Dendritic cell treated with granulocyte-macrophage colony-stimulating factor and Interleukin-4, amounts not matched to agents 40 ng/mL and 50 ng/mL, for 4 days (primary cell): Measurements from ENCODE around the gene RNF214.

Experiments used
- H3K27ac Mint-ChIP-seq: one replicate; pipeline ENCODE4 v1.8.0; 2022; ENCODE audit warnings: mild to moderate bottlenecking, mixed read lengths
- H3K27me3 Mint-ChIP-seq: one replicate; pipeline ENCODE4 v1.8.0; 2022; ENCODE audit warnings: mild to moderate bottlenecking, mixed read lengths
- H3K36me3 Mint-ChIP-seq: one replicate; pipeline ENCODE4 v1.8.0; 2022; ENCODE audit warnings: low read depth, mixed read lengths
- H3K4me1 Mint-ChIP-seq: one replicate; pipeline ENCODE4 v1.8.0; 2022; ENCODE audit warnings: low read depth, mixed read lengths
- H3K4me3 Mint-ChIP-seq: one replicate; pipeline ENCODE4 v1.8.0; 2022; ENCODE audit warnings: mild to moderate bottlenecking, moderate library complexity, mixed read lengths
- H3K9me3 Mint-ChIP-seq: one replicate; pipeline ENCODE4 v1.8.0; 2022; ENCODE audit warnings: mixed read lengths
- intact Hi-C: fragments of 100-400 bp; cut with micrococcal nuclease; formaldehyde crosslinking; loops from one replicate; pipeline ENCODE4 v1.15.0; 2022

Gene RNF214

GRCh38 chr11:117192401-117192875 is 40.0 kb upstream of the RNF214 start:
- no peak overlapping the region for H3K4me3 Mint-ChIP-seq
- H3K9me3 Mint-ChIP-seq = no peaks in the 10 kb centered on the region
- peaks cover 70% of the 10 kb centered on the region for H3K4me1 Mint-ChIP-seq
- H3K36me3 Mint-ChIP-seq = peaks cover 100% of the 10 kb centered on the region
- intact Hi-C loops = no loop called here
- H3K27ac Mint-ChIP-seq = peak overlapping the region; percentile 20
- H3K27me3 Mint-ChIP-seq = no peaks in the 10 kb centered on the region

DNA sequence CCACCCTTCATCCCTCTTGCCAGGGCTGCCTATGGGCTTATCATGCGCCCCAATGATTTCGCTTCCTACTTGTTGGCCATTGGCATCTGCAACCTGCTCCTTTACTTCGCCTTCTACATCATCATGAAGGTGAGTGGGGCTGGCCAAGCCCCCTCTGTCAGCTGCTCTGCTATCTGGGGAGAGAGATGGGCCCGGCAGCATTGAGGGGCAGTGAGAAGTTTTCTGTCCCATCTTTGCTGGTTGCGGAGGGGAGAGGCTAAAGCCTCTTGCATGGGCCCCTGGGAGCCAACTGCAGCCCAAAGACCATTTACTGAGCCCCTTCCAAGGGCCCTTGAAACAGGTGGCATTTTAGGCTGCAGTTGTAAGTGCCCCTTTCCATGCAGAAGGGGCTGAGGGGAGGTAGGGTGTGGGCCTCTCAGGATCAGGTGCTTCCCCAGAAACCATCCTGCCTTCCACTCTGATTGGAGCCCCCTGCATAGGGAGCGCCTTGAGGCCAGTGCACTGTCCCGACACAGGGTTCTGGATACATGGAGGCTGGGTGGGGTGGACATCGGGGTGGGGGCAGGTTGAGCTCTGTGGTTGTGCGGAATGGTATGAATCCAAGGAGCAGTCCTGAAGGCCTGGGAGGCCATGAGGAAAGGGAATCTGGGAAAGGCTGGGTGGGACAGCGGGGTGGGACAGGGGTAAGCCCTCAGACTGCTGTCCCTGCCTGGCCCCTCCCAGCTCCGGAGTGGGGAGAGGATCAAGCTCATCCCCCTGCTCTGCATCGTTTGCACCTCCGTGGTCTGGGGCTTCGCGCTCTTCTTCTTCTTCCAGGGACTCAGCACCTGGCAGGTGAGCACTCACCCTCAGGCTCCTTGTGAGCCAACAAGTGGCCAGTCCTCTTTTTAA is 39.1 kb upstream of the RNF214 start:
- intact Hi-C loops = no loop called here
- Mint-ChIP-seq H3K27ac (peak overlapping the region; percentile 20), H3K27me3 (no peaks in the 10 kb centered on the region), H3K4me1 (peaks cover 68% of the 10 kb centered on the region), H3K4me3 (no peak overlapping the region), H3K36me3 (peaks cover 100% of the 10 kb centered on the region), H3K9me3 (no peaks in the 10 kb centered on the region)

DNA sequence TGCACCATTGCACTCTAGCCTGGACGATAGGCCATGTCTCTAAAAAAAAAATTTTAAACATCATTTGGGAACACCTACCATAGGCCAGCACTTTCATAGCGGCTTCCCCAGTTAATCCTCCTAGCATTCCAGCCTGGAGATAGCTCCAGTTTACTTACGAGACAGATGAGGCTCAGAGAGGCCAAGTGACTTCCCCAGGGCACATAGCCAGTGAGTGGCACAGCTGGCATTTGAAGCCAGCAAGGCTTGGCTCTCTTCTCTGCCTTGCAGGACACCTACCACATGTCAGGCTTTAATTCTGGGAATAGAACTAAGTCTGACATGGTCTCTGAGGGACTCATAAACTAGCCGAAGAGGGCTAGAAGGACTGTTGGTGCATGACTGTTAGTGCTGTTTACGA is 38.2 kb upstream of the RNF214 start:
- Mint-ChIP-seq H3K9me3 (no peaks in the 10 kb centered on the region), H3K27ac (no peak overlapping the region), H3K4me1 (peaks cover 62% of the 10 kb centered on the region), H3K27me3 (no peaks in the 10 kb centered on the region), H3K4me3 (no peak overlapping the region), H3K36me3 (peaks cover 96% of the 10 kb centered on the region)
- intact Hi-C loops = no loop called here

- intact Hi-C loops = no loop called here
These were observed 37.2 kb upstream of the RNF214 start for GRCh38 chr11:117195258-117195657.

DNA sequence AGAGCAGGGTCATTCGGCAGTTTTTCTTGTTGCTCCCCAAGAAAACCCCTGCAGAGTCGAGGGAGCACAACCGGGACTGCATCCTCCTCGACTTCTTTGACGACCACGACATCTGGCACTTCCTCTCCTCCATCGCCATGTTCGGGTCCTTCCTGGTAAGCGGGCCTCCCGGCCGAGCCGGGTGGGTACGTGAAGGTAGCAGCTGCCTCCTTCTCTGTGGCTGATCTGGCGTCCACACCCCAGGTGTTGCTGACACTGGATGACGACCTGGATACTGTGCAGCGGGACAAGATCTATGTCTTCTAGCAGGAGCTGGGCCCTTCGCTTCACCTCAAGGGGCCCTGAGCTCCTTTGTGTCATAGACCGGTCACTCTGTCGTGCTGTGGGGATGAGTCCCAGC is 36.7 kb upstream of the RNF214 start:
- H3K9me3 Mint-ChIP-seq = no peaks in the 10 kb centered on the region
- H3K36me3 Mint-ChIP-seq = peaks cover 92% of the 10 kb centered on the region
- H3K4me1 Mint-ChIP-seq = peaks cover 51% of the 10 kb centered on the region
- no peak overlapping the region for H3K4me3 Mint-ChIP-seq
- intact Hi-C loops = no loop called here
- H3K27me3 Mint-ChIP-seq = no peaks in the 10 kb centered on the region
- peak overlapping the region; percentile 6 for H3K27ac Mint-ChIP-seq

More at GRCh38 chr11:117195258-117195657, 37.2 kb upstream of the RNF214 start:
- peaks cover 52% of the 10 kb centered on the region for H3K4me1 Mint-ChIP-seq
- H3K27ac Mint-ChIP-seq = peak overlapping the region; percentile 6
- no peaks in the 10 kb centered on the region for H3K9me3 Mint-ChIP-seq
- peaks cover 92% of the 10 kb centered on the region for H3K36me3 Mint-ChIP-seq
- H3K4me3 Mint-ChIP-seq = no peak overlapping the region
- no peaks in the 10 kb centered on the region for H3K27me3 Mint-ChIP-seq

DNA sequence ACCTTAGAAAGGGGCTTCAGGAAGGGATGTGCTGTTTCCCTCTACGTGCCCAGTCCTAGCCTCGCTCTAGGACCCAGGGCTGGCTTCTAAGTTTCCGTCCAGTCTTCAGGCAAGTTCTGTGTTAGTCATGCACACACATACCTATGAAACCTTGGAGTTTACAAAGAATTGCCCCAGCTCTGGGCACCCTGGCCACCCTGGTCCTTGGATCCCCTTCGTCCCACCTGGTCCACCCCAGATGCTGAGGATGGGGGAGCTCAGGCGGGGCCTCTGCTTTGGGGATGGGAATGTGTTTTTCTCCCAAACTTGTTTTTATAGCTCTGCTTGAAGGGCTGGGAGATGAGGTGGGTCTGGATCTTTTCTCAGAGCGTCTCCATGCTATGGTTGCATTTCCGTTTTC is 35.5 kb upstream of the RNF214 start:
- peaks cover 55% of the 10 kb centered on the region for H3K4me1 Mint-ChIP-seq
- intact Hi-C loops = no loop called here
- H3K36me3 Mint-ChIP-seq = peaks cover 82% of the 10 kb centered on the region
- H3K4me3 Mint-ChIP-seq = no peak overlapping the region
- H3K27ac Mint-ChIP-seq = no peak overlapping the region
- H3K9me3 Mint-ChIP-seq = no peaks in the 10 kb centered on the region
- no peaks in the 10 kb centered on the region for H3K27me3 Mint-ChIP-seq

GRCh38 chr11:117197516-117198456 is 34.7 kb upstream of the RNF214 start:
- intact Hi-C loops = no loop called here
- H3K27me3 Mint-ChIP-seq = no peaks in the 10 kb centered on the region
- H3K4me3 Mint-ChIP-seq = no peak overlapping the region
- peak overlapping the region; percentile 17 for H3K27ac Mint-ChIP-seq
- peaks cover 47% of the 10 kb centered on the region for H3K4me1 Mint-ChIP-seq
- no peaks in the 10 kb centered on the region for H3K9me3 Mint-ChIP-seq
- peaks cover 77% of the 10 kb centered on the region for H3K36me3 Mint-ChIP-seq

- H3K27me3 Mint-ChIP-seq = no peaks in the 10 kb centered on the region
- no peak overlapping the region for H3K4me3 Mint-ChIP-seq
- H3K9me3 Mint-ChIP-seq = no peaks in the 10 kb centered on the region
- peaks cover 41% of the 10 kb centered on the region for H3K4me1 Mint-ChIP-seq
- peaks cover 77% of the 10 kb centered on the region for H3K36me3 Mint-ChIP-seq
- intact Hi-C loops = no loop called here
- peak overlapping the region; percentile 17 for H3K27ac Mint-ChIP-seq
These were observed 33.9 kb upstream of the RNF214 start for GRCh38 chr11:117198613-117199012.

GRCh38 chr11:117199053-117199915 is 33.2 kb upstream of the RNF214 start, which contains the start of gene TAGLN:
Gene TAGLN (plus strand): TSS chr11:117199370. CDS start chr11:117203014, 3,644 bp downstream.
- peak within 1 kb of the TSS; percentile 17 for H3K27ac Mint-ChIP-seq

DNA sequence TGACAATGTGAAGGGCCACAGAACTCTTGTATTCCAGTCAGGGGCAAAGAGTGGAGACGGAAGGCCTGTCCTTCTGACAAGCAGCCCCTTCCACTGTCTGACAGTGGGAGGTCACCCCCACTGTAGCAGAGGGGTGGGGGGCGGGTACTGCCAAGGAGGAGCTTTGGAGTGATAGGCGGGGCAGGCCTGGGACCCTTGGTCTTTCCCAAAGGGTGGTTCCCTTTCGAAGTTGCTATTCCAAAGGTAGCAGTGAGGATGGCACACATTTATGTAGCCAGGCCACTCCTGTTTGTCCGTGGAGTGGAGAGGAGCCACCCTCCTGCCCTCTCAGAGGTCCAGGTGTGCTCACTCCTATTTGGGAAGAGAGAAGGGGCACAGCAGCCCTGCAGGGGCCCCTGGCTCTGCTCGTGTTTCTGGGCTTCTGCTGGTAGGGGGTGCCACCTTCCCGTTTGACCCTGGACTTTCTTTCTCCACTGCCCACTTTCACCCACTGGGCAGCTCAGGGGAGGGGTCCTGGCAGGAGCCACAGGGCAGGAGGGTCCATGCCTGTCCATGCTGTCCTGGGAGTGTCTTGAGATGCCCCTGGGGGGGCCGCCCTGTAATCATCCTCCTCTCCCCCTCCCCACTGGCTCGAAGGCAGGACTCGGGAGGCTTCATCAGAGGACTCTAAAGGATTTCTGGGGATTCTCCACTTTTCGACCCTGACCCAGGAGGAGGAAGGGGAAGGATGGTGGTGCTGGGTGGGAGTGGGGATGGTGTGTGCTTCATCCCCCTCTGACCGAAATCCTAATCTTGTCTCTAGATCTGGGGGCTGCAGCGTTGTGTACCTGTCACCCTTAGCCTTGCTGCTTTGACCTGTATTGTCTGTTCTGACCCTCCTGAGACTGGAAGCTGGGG is 32.3 kb upstream of the RNF214 start:
- Mint-ChIP-seq H3K36me3 (peaks cover 77% of the 10 kb centered on the region), H3K27me3 (no peaks in the 10 kb centered on the region), H3K27ac (peak overlapping the region; percentile 37), H3K4me1 (peaks cover 32% of the 10 kb centered on the region), H3K9me3 (no peaks in the 10 kb centered on the region), H3K4me3 (no peak overlapping the region)
- intact Hi-C loops = no loop called here

More at GRCh38 chr11:117199053-117199915, 33.2 kb upstream of the RNF214 start, which contains the start of gene TAGLN:
- H3K4me3 Mint-ChIP-seq = no peak within 1 kb of the TSS
- H3K36me3 Mint-ChIP-seq = peaks cover 77% of the 10 kb centered on the region
- H3K9me3 Mint-ChIP-seq = no peaks in the 10 kb centered on the region
- intact Hi-C loops = no loop called here
- peaks cover 40% of the 10 kb centered on the region for H3K4me1 Mint-ChIP-seq
- no peaks in the 10 kb centered on the region for H3K27me3 Mint-ChIP-seq

GRCh38 chr11:117200813-117201657 is 31.4 kb upstream of the RNF214 start:
- H3K4me1 Mint-ChIP-seq = peaks cover 24% of the 10 kb centered on the region
- intact Hi-C loops = no loop called here
- H3K27me3 Mint-ChIP-seq = no peaks in the 10 kb centered on the region
- H3K9me3 Mint-ChIP-seq = no peaks in the 10 kb centered on the region
- H3K36me3 Mint-ChIP-seq = peaks cover 77% of the 10 kb centered on the region
- H3K4me3 Mint-ChIP-seq = no peak overlapping the region
- peak overlapping the region; percentile 37 for H3K27ac Mint-ChIP-seq
